ENCODE data around the gene MPV17. TPM values are rescaled to one million over a fixed set of nuclear protein-coding genes. Genes with fewer than 3 reads are reported as not detected.

Gene MPV17
- total and polyA plus RNA-seq, 2 of the 13 experiments (the other 11 are each of a cell fraction or from before 2014, with no cell fraction given), result 48.9 to 129 TPM

DNA sequence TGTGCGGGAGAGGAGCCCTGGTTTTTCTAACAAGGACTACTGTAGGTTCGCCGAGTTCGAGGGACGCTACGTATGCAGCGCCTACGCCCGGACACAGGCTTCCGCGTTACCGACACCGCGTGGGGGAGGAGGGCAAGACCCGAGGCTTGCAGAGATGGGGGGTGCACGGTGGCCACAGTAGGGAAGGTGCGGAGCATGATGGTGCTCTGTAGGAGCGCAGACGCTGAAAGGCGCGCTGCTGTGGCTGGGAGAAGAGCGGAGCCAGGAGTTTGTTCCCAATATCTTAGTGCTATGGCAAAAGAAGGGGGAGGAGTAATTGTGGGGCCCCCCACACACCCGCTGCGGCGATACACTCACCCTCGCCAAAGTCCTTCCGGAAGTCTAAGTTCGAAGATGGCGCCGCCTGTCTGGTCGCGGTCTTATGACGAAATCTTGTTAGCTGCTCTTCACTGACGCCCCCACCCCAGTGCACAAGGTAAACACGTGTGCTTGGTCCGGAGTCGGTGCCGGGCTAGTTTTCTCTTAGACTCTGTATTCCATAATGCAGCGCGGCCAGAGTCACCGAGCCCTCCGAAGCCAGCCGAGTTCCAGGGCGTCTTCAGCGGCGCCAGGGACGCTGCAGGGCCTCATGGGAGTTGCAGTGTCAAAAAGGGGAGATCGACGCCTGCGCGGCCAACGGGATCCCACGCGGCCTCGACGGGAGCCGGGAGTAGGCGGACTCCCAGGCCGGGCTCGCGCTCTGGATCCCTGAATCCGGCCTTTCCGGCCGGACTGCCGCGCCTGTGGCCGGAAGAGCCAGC is 33.7 kb upstream of the MPV17 start, which contains the start of gene GTF3C2 (continued):
- TF ChIP-seq, protein P1, sequence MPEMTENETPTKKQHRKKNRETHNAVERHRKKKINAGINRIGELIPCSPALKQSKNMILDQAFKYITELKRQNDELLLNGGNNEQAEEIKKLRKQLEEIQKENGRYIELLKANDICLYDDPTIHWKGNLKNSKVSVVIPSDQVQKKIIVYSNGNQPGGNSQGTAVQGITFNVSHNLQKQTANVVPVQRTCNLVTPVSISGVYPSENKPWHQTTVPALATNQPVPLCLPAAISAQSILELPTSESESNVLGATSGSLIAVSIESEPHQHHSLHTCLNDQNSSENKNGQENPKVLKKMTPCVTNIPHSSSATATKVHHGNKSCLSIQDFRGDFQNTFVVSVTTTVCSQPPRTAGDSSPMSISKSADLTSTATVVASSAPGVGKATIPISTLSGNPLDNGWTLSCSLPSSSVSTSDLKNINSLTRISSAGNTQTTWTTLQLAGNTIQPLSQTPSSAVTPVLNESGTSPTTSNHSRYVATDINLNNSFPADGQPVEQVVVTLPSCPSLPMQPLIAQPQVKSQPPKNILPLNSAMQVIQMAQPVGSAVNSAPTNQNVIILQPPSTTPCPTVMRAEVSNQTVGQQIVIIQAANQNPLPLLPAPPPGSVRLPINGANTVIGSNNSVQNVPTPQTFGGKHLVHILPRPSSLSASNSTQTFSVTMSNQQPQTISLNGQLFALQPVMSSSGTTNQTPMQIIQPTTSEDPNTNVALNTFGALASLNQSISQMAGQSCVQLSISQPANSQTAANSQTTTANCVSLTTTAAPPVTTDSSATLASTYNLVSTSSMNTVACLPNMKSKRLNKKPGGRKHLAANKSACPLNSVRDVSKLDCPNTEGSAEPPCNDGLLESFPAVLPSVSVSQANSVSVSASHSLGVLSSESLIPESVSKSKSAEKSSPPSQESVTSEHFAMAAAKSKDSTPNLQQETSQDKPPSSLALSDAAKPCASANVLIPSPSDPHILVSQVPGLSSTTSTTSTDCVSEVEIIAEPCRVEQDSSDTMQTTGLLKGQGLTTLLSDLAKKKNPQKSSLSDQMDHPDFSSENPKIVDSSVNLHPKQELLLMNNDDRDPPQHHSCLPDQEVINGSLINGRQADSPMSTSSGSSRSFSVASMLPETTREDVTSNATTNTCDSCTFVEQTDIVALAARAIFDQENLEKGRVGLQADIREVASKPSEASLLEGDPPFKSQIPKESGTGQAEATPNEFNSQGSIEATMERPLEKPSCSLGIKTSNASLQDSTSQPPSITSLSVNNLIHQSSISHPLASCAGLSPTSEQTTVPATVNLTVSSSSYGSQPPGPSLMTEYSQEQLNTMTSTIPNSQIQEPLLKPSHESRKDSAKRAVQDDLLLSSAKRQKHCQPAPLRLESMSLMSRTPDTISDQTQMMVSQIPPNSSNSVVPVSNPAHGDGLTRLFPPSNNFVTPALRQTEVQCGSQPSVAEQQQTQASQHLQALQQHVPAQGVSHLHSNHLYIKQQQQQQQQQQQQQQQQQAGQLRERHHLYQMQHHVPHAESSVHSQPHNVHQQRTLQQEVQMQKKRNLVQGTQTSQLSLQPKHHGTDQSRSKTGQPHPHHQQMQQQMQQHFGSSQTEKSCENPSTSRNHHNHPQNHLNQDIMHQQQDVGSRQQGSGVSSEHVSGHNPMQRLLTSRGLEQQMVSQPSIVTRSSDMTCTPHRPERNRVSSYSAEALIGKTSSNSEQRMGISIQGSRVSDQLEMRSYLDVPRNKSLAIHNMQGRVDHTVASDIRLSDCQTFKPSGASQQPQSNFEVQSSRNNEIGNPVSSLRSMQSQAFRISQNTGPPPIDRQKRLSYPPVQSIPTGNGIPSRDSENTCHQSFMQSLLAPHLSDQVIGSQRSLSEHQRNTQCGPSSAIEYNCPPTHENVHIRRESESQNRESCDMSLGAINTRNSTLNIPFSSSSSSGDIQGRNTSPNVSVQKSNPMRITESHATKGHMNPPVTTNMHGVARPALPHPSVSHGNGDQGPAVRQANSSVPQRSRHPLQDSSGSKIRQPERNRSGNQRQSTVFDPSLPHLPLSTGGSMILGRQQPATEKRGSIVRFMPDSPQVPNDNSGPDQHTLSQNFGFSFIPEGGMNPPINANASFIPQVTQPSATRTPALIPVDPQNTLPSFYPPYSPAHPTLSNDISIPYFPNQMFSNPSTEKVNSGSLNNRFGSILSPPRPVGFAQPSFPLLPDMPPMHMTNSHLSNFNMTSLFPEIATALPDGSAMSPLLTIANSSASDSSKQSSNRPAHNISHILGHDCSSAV (CRISPR knock-in tag; IDR thresholded peaks at IDR 0.05; ENCODE audit: borderline replicate concordance), result no peak
- TF ChIP-seq, protein P2, sequence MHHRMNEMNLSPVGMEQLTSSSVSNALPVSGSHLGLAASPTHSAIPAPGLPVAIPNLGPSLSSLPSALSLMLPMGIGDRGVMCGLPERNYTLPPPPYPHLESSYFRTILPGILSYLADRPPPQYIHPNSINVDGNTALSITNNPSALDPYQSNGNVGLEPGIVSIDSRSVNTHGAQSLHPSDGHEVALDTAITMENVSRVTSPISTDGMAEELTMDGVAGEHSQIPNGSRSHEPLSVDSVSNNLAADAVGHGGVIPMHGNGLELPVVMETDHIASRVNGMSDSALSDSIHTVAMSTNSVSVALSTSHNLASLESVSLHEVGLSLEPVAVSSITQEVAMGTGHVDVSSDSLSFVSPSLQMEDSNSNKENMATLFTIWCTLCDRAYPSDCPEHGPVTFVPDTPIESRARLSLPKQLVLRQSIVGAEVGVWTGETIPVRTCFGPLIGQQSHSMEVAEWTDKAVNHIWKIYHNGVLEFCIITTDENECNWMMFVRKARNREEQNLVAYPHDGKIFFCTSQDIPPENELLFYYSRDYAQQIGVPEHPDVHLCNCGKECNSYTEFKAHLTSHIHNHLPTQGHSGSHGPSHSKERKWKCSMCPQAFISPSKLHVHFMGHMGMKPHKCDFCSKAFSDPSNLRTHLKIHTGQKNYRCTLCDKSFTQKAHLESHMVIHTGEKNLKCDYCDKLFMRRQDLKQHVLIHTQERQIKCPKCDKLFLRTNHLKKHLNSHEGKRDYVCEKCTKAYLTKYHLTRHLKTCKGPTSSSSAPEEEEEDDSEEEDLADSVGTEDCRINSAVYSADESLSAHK (CRISPR knock-in tag; IDR thresholded peaks at IDR 0.05; ENCODE audit: borderline replicate concordance), result no peak
- TF ChIP-seq, protein P3, sequence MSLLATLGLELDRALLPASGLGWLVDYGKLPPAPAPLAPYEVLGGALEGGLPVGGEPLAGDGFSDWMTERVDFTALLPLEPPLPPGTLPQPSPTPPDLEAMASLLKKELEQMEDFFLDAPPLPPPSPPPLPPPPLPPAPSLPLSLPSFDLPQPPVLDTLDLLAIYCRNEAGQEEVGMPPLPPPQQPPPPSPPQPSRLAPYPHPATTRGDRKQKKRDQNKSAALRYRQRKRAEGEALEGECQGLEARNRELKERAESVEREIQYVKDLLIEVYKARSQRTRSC (CRISPR knock-in tag; IDR thresholded peaks at IDR 0.05; ENCODE audit: low read depth), result no peak
- TF ChIP-seq ZNF782 (CRISPR knock-in tag; IDR thresholded peaks at IDR 0.05; ENCODE audit: borderline replicate concordance) (peak; percentile 78), MXD4 (CRISPR knock-in tag; IDR thresholded peaks at IDR 0.05) (peak; percentile 80), NFKBIZ (CRISPR knock-in tag; IDR thresholded peaks at IDR 0.05) (peak; percentile 52), NR2F2 (IDR thresholded peaks at IDR 0.05; ENCODE audit: borderline replicate concordance, low read depth) (no peak), MAFF (IDR thresholded peaks at IDR 0.05; ENCODE audit: low read depth, low read length) (no peak), MED1 (CRISPR knock-in tag; IDR thresholded peaks at IDR 0.05) (peak; percentile 86), GATAD2A (CRISPR knock-in tag; IDR thresholded peaks at IDR 0.05) (peak; percentile 47)
- TF ChIP-seq, protein P4, sequence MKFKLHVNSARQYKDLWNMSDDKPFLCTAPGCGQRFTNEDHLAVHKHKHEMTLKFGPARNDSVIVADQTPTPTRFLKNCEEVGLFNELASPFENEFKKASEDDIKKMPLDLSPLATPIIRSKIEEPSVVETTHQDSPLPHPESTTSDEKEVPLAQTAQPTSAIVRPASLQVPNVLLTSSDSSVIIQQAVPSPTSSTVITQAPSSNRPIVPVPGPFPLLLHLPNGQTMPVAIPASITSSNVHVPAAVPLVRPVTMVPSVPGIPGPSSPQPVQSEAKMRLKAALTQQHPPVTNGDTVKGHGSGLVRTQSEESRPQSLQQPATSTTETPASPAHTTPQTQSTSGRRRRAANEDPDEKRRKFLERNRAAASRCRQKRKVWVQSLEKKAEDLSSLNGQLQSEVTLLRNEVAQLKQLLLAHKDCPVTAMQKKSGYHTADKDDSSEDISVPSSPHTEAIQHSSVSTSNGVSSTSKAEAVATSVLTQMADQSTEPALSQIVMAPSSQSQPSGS (CRISPR knock-in tag; IDR thresholded peaks at IDR 0.05), result peak; percentile 76
- TF ChIP-seq, protein P5, sequence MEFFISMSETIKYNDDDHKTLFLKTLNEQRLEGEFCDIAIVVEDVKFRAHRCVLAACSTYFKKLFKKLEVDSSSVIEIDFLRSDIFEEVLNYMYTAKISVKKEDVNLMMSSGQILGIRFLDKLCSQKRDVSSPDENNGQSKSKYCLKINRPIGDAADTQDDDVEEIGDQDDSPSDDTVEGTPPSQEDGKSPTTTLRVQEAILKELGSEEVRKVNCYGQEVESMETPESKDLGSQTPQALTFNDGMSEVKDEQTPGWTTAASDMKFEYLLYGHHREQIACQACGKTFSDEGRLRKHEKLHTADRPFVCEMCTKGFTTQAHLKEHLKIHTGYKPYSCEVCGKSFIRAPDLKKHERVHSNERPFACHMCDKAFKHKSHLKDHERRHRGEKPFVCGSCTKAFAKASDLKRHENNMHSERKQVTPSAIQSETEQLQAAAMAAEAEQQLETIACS (CRISPR knock-in tag; IDR thresholded peaks at IDR 0.05), result peak; percentile 70; the same call in 1 of the 2 replicates

Measured in HepG2 (cell line).